ENCODE data around the gene METTL6.
A peak's percentile ranks its signal among the peaks of the same experiment; 100 is the strongest.
"Not testable (repeated sequence)": the region's sequence is repeated elsewhere in the genome, so short reads cannot be mapped to it uniquely, and the experiment has no call there.

Gene METTL6

GRCh38 chr3:15436246-15436645 lies 8.9 kb upstream of the METTL6 start:
- Mint-ChIP-seq H3K4me1 (peaks cover 2 to 10% of the 10 kb centered on the region in 2 donors), H3K9me3 (no peaks in the 10 kb centered on the region), H3K36me3 (peaks cover 28 to 52% of the 10 kb centered on the region in 2 donors), H3K27ac (no peak overlapping the region), H3K4me3 (no peak overlapping the region), H3K27me3 (no peaks in the 10 kb centered on the region)
- DNase-seq (no peak), ATAC-seq (replicated peaks) (no peak)

GRCh38 chr3:15434756-15435155 lies 7.4 kb upstream of the METTL6 start:
- no peak overlapping the region for H3K4me3 Mint-ChIP-seq
- H3K36me3 Mint-ChIP-seq: peaks cover 21 to 40% of the 10 kb centered on the region in 2 donors
- H3K9me3 Mint-ChIP-seq: no peaks in the 10 kb centered on the region
- H3K4me1 Mint-ChIP-seq: peaks cover 4 to 21% of the 10 kb centered on the region in 2 donors
- DNase-seq (no peak), ATAC-seq (replicated peaks) (no peak)
- H3K27ac Mint-ChIP-seq: no peak overlapping the region
- no peaks in the 10 kb centered on the region for H3K27me3 Mint-ChIP-seq

GRCh38 chr3:15433531-15433930 lies 6.2 kb upstream of the METTL6 start:
- H3K4me1 Mint-ChIP-seq: peaks cover 9 to 30% of the 10 kb centered on the region in 2 donors
- no peak overlapping the region for H3K4me3 Mint-ChIP-seq
- no peak overlapping the region for H3K27ac Mint-ChIP-seq
- no peak for ATAC-seq (replicated peaks)
- peaks cover 17 to 32% of the 10 kb centered on the region in 2 donors for H3K36me3 Mint-ChIP-seq
- no peaks in the 10 kb centered on the region for H3K27me3 Mint-ChIP-seq
- H3K9me3 Mint-ChIP-seq: no peaks in the 10 kb centered on the region
- DNase-seq: no peak

GRCh38 chr3:15431256-15431837 lies 4.0 kb upstream of the METTL6 start:
- Mint-ChIP-seq H3K9me3 (no peaks in the 10 kb centered on the region), H3K36me3 (peaks cover 22 to 38% of the 10 kb centered on the region in 2 donors), H3K27me3 (no peaks in the 10 kb centered on the region), H3K4me3 (no peak overlapping the region), H3K4me1 (peaks cover 19 to 45% of the 10 kb centered on the region in 2 donors), H3K27ac (no peak overlapping the region)
- no peak for DNase-seq
- ATAC-seq (replicated peaks): no peak

- peaks cover 23 to 49% of the 10 kb centered on the region in 2 donors for H3K4me1 Mint-ChIP-seq
- H3K36me3 Mint-ChIP-seq: peaks cover 22 to 35% of the 10 kb centered on the region in 2 donors
- H3K4me3 Mint-ChIP-seq: no peak overlapping the region
- no peaks in the 10 kb centered on the region for H3K27me3 Mint-ChIP-seq
- ATAC-seq (replicated peaks) (no peak), DNase-seq (no peak)
- H3K27ac Mint-ChIP-seq: no peak overlapping the region
- H3K9me3 Mint-ChIP-seq: no peaks in the 10 kb centered on the region
Observed at GRCh38 chr3:15430624-15431023, 3.3 kb upstream of the METTL6 start.

GRCh38 chr3:15429080-15429479 lies 1.7 kb upstream of the METTL6 start:
- peaks cover 28 to 56% of the 10 kb centered on the region in 2 donors for H3K4me1 Mint-ChIP-seq
- H3K4me3 Mint-ChIP-seq: peak overlapping the region; percentile 96
- no peak overlapping the region for H3K27ac Mint-ChIP-seq
- H3K9me3 Mint-ChIP-seq: no peaks in the 10 kb centered on the region
- peaks cover 18 to 39% of the 10 kb centered on the region in 2 donors for H3K36me3 Mint-ChIP-seq
- ATAC-seq (replicated peaks) (no peak), DNase-seq (no peak)
- no peaks in the 10 kb centered on the region for H3K27me3 Mint-ChIP-seq

- peaks cover 28 to 56% of the 10 kb centered on the region in 2 donors for H3K4me1 Mint-ChIP-seq
- DNase-seq (no peak), ATAC-seq (replicated peaks) (peak in 1 of 2 donors; percentile 20)
- H3K27ac Mint-ChIP-seq: peak overlapping the region; percentile 99
- H3K9me3 Mint-ChIP-seq: no peaks in the 10 kb centered on the region
- peaks cover 18 to 36% of the 10 kb centered on the region in 2 donors for H3K36me3 Mint-ChIP-seq
- no peaks in the 10 kb centered on the region for H3K27me3 Mint-ChIP-seq
- peak overlapping the region; percentile 96 for H3K4me3 Mint-ChIP-seq
Observed at GRCh38 chr3:15428539-15428938, 1.2 kb upstream of the METTL6 start.

GRCh38 chr3:15427981-15428380 lies 637 bp upstream of the METTL6 start:
- peaks cover 15 to 32% of the 10 kb centered on the region in 2 donors for H3K36me3 Mint-ChIP-seq
- H3K27me3 Mint-ChIP-seq: no peaks in the 10 kb centered on the region
- DNase-seq: no peak
- H3K9me3 Mint-ChIP-seq: no peaks in the 10 kb centered on the region
- H3K27ac Mint-ChIP-seq: peak overlapping the region; percentile 99
- no peak for ATAC-seq (replicated peaks)
- H3K4me3 Mint-ChIP-seq: peak overlapping the region; percentile 96
- H3K4me1 Mint-ChIP-seq: peaks cover 28 to 56% of the 10 kb centered on the region in 2 donors

GRCh38 chr3:15426579-15427118 lies 695 bp downstream of the METTL6 start:
- H3K27ac Mint-ChIP-seq: peak overlapping the region; percentile 99
- peak overlapping the region; percentile 96 for H3K4me3 Mint-ChIP-seq
- H3K27me3 Mint-ChIP-seq: no peaks in the 10 kb centered on the region
- H3K9me3 Mint-ChIP-seq: no peaks in the 10 kb centered on the region
- H3K4me1 Mint-ChIP-seq: peaks cover 30 to 56% of the 10 kb centered on the region in 2 donors
- peaks cover 15 to 36% of the 10 kb centered on the region in 2 donors for H3K36me3 Mint-ChIP-seq
- no peak for DNase-seq
- ATAC-seq (replicated peaks): no peak

- H3K27me3 Mint-ChIP-seq: no peaks in the 10 kb centered on the region
- ATAC-seq (replicated peaks): no peak
- DNase-seq: no peak
- peaks cover 12 to 16% of the 10 kb centered on the region in 2 donors for H3K4me1 Mint-ChIP-seq
- H3K4me3 Mint-ChIP-seq: no peak overlapping the region
- no peak overlapping the region for H3K27ac Mint-ChIP-seq
- H3K9me3 Mint-ChIP-seq: no peaks in the 10 kb centered on the region
- peaks cover 11 to 32% of the 10 kb centered on the region in 2 donors for H3K36me3 Mint-ChIP-seq
Observed at GRCh38 chr3:15420871-15421270, 6.5 kb downstream of the METTL6 start.

- peaks cover 16 to 50% of the 10 kb centered on the region in 2 donors for H3K36me3 Mint-ChIP-seq
- not testable (repeated sequence) for H3K4me1 Mint-ChIP-seq; H3K9me3 Mint-ChIP-seq; DNase-seq; ATAC-seq (replicated peaks); H3K27me3 Mint-ChIP-seq; H3K27ac Mint-ChIP-seq; H3K4me3 Mint-ChIP-seq
Observed at GRCh38 chr3:15410966-15411365, 16.4 kb downstream of the METTL6 start.

- no peak overlapping the region for H3K4me3 Mint-ChIP-seq
- no peak overlapping the region for H3K27ac Mint-ChIP-seq
- H3K36me3 Mint-ChIP-seq: peaks cover 16 to 39% of the 10 kb centered on the region in 2 donors
- ATAC-seq (replicated peaks) (no peak), DNase-seq (no peak)
- H3K9me3 Mint-ChIP-seq: no peaks in the 10 kb centered on the region
- H3K4me1 Mint-ChIP-seq: peaks cover 6 to 10% of the 10 kb centered on the region in 2 donors
- H3K27me3 Mint-ChIP-seq: no peaks in the 10 kb centered on the region
Observed at GRCh38 chr3:15409774-15410173, 17.6 kb downstream of the METTL6 start.

- no peaks in the 10 kb centered on the region for H3K9me3 Mint-ChIP-seq
- no peak for ATAC-seq (replicated peaks)
- no peaks in the 10 kb centered on the region for H3K27me3 Mint-ChIP-seq
- peaks cover 8 to 13% of the 10 kb centered on the region in 2 donors for H3K4me1 Mint-ChIP-seq
- DNase-seq: no peak
- no peak overlapping the region for H3K27ac Mint-ChIP-seq
- H3K36me3 Mint-ChIP-seq: peaks cover 13 to 34% of the 10 kb centered on the region in 2 donors
- H3K4me3 Mint-ChIP-seq: no peak overlapping the region
Observed at GRCh38 chr3:15409239-15409638, 18.1 kb downstream of the METTL6 start.

- DNase-seq: no peak
- no peaks in the 10 kb centered on the region for H3K27me3 Mint-ChIP-seq
- H3K36me3 Mint-ChIP-seq: peaks cover 3 to 23% of the 10 kb centered on the region in 2 donors
- no peak overlapping the region for H3K4me3 Mint-ChIP-seq
- H3K4me1 Mint-ChIP-seq: peaks cover 18 to 38% of the 10 kb centered on the region in 2 donors
- H3K9me3 Mint-ChIP-seq: no peaks in the 10 kb centered on the region
- peak; percentile 77 to 79 for ATAC-seq (replicated peaks)
- peak overlapping the region; percentile 5 for H3K27ac Mint-ChIP-seq
Observed at GRCh38 chr3:15405448-15406050, 21.8 kb downstream of the METTL6 start.

GRCh38 chr3:15404767-15405166 lies 22.6 kb downstream of the METTL6 start:
- Mint-ChIP-seq H3K4me3 (peak overlapping the region in 1 of 2 donors; percentile 4), H3K4me1 (peaks cover 18 to 44% of the 10 kb centered on the region in 2 donors), H3K36me3 (peaks cover 3 to 19% of the 10 kb centered on the region in 2 donors), H3K9me3 (no peaks in the 10 kb centered on the region), H3K27ac (no peak overlapping the region), H3K27me3 (no peaks in the 10 kb centered on the region)
- DNase-seq (no peak), ATAC-seq (replicated peaks) (peak; percentile 92 to 93)

Measured in stimulated activated naive B cell treated with anti-CD40 and anti-IgM and Interleukin-4, amounts not matched to agents 10 μg/mL and 1 μg/mL and 100 μg/mL, for 72 hours (primary cell).